Fibroblast of mammary gland (primary cell): Measurements from ENCODE around the gene CLDN6.

Experiments used
- DNase-seq: peaks from one replicate; pipeline ENCODE4 v3.0.0-alpha.2; 2010; ENCODE audit warnings: low read depth
- H3K4me3 ChIP-seq: 2 replicates; pipeline ENCODE4 v1.5.1; 2011; ENCODE audit warnings: low read depth, mild to moderate bottlenecking, low read length, moderate library complexity; ENCODE audit not compliant: control insufficient read depth
- TF ChIP-seq, protein P1 (sequence below): conservative IDR thresholded peaks from 2 replicates; pipeline ENCODE4 v1.5.1; 2011; ENCODE audit warnings: low read depth, low read length, inconsistent platforms; ENCODE audit not compliant: control insufficient read depth, insufficient read depth

The CLDN6 gene

DNA sequence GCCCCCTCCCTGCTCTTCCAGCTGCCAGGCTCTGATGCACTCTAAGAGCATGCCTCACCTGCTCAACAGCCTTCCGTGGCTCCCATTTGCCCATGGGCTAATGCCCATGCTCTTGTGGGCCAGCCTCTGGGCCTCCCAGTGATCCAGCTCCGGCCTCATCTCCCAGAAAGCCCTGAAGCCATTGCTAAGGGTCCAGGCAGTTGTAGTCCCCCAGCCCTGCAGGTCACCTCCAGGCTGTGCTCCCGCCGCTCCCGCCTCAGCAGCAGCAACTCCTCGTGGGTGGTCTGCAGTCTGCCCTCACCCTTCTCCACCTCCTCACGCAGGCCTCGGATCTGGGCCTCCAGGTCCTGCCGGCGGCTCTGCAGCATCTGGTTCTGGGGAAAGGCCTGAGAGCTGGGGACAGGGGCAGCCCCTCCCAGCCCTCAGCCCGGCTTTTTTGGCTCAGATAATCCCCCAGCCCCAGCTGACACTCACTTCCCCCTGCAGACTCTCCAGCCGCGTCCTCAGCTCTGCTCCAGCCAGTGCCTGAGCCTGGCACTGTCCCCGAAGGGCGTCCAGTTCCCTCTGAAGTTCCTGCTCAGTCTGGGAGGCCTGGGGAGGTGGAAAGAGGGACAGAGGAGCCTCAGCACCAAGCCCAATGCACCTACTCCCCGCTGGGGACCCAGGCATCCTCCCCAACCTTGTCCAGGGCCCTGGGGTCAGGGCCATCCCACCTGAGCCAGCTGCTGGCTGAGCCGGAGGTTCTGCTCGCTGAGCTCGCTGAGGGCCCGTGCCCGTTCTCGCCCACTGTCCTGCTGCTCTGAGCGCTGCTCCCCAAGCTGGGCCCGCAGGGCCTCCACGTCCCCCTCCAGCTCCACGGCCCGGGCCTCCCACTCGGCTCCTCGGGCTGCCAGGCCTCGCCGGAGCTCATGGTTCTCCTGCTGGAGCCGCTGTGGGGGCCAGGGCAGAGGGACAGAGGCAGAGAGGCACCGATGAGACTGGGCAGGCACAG is 12.5 kb upstream of the CLDN6 start:
- no peak for DNase-seq
- no peak overlapping the region for H3K4me3 ChIP-seq
- TF ChIP-seq, protein P1, sequence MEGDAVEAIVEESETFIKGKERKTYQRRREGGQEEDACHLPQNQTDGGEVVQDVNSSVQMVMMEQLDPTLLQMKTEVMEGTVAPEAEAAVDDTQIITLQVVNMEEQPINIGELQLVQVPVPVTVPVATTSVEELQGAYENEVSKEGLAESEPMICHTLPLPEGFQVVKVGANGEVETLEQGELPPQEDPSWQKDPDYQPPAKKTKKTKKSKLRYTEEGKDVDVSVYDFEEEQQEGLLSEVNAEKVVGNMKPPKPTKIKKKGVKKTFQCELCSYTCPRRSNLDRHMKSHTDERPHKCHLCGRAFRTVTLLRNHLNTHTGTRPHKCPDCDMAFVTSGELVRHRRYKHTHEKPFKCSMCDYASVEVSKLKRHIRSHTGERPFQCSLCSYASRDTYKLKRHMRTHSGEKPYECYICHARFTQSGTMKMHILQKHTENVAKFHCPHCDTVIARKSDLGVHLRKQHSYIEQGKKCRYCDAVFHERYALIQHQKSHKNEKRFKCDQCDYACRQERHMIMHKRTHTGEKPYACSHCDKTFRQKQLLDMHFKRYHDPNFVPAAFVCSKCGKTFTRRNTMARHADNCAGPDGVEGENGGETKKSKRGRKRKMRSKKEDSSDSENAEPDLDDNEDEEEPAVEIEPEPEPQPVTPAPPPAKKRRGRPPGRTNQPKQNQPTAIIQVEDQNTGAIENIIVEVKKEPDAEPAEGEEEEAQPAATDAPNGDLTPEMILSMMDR = no peak

DNA sequence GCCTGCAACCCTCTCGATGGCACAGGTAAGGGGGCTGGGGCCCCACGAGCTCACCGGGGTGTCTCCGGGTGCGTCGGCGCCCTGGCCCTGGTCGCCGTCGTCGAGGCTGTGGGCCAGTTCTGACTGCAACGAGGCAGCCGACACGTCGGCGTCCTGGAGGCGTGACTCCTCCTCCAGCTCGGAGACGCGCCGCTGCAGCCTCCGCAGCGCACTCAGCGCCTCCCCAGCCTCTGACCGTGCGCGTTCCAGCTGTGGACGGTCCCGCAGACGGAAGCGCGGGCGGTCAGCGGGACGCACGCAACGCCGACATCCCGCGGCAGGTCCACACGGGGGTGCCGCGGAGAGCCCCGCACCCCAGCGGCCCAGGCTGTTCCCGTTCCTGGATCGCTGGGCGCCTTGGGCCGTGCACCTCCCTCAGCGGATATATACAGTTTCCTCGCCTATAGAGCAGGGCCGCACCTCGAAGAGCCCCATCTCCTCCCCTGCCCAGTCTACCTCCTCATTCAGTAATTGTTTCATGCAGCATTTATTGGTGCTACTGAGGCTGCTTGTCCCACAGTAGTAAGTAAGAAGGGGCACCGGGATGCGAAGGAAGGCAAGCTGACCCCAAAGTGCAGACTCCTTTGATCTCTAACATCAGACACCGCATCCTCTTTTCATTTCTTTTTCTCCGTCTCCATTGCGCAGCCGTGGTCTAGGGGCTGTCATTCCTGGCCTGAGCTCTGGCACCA is 11.7 kb upstream of the CLDN6 start:
- DNase-seq = peak; percentile 36
- no peak overlapping the region for H3K4me3 ChIP-seq
- TF ChIP-seq, protein P1 = no peak

DNA sequence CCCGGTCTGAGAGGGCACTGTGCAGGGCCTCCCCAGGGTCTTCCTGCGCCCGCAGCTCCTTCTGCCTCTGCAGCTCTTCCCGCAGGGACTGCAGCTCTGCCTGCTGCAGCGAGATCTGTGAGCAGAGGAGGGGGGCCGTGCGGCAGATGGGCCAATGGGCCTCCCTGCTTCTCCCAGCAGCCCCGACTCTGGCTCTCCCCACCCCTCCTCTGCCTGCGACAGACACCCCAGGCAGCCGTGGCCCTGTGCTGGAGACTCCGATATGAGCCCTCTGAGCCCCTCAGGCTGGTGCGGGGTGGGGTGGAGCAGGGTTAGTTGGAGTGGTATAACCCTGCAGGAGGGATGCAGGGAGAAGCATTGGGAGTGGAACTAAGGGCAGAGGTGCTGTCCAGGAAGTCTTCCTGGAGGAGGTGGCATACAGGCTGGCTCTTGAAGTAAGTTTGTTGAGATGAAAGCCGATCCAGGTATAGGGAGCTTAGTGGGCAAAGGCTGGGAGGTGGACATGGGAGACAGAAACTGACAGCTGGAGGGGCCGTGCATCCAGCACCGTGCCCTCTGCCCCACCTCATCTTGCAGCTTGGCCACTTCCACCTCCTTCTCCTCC is 10.8 kb upstream of the CLDN6 start:
- DNase-seq = no peak
- TF ChIP-seq, protein P1 = no peak
- no peak overlapping the region for H3K4me3 ChIP-seq

DNA sequence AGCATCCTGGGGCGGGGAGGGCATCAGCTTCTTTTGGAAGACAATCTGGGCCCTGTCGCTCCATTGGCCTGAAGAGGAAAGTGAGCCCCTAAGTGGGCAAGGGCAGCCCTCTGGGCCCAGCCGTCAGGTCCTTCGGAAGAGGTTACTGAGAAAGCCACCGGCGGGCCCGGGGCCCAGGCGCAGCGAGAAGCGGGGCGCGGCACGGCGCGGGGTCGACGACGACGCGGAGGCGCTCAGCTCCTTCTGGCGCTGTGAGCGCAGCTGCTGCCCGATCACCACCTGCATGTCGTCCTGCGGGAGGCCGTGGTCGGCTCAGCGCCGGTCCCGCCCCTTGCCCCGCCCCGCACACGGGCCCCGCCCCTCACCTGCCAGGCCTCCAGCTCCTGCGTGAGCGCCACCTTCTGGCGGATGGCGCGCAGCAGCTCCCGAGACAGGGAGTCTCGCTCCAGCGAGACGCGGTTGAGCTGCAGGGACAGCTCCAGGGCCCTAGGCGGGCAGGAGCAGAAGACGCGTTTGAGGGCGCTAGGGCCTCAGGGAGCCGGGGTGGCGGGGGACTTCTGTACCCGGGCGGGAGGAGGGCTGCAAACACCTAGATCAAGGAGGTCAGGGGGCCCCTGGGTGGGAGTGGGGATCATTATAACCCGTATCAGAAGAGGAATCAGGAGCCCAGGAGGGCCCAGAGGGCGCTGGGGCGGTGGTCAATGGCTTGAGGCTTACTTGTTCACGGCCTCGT is 10.2 kb upstream of the CLDN6 start:
- TF ChIP-seq, protein P1 = peak; percentile 44
- peak; percentile 51 for DNase-seq
- H3K4me3 ChIP-seq = no peak overlapping the region

DNA sequence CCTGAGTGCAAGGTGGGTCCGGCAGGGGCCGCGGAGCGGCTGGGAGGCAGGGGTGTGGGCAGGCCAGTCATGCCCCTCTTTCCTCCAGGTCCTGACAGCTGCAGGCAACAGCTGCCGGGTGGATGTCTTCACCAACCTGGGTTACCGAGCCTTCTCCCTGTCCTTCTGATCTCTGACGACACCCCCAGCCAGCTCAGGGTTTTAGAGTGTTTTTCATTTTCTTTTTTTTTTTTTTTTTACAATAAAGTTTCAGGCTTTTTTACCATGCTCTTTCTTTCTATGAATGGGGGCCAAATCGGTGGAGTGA is 9.5 kb upstream of the CLDN6 start:
- TF ChIP-seq, protein P1 = no peak

More for the DNA sequence above, 9.5 kb upstream of the CLDN6 start:
- no peak for DNase-seq
- no peak overlapping the region for H3K4me3 ChIP-seq
